Activated CD4-positive, alpha-beta T cell treated with anti-CD3 and anti-CD28 coated beads for 48 hours (primary cell): ENCODE measurements around the gene TRPT1.

Experiments used
- DNase-seq: peaks from one replicate; pipeline ENCODE4 v3.0.0-alpha.2; 2020

The TRPT1 gene

DNA sequence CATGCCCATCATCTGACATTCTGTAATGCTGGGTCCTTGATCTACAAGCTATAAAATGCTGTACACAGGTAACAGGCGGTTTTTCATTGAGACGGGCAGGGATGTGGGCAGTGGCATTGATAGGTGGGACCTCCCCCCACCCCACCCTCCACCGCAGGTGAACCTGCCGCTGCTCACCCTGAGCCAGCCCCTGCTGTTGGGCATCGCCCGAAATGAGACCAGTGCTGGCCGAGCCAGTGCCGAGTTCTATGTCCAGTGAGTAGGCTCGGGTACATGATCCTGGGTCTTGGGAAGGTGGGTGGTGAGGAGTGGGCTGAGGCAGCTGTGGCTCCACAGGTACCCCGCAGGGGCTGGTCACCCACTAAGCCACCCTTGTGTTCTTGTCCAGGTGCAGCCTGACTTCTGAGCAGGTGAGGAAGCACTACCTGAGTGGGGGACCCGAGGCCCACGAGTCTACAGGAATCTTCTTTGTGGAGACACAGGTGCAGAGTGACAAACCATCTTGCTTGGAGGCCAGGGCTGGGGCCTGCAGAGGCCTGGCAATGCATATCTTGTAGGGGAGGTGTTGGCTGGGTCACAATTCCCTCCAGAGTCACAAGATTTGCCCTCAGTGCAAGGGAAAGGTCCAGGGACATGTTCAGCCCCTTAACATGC, 3.2 kb upstream of the TRPT1 start:
- no peak for DNase-seq

DNA sequence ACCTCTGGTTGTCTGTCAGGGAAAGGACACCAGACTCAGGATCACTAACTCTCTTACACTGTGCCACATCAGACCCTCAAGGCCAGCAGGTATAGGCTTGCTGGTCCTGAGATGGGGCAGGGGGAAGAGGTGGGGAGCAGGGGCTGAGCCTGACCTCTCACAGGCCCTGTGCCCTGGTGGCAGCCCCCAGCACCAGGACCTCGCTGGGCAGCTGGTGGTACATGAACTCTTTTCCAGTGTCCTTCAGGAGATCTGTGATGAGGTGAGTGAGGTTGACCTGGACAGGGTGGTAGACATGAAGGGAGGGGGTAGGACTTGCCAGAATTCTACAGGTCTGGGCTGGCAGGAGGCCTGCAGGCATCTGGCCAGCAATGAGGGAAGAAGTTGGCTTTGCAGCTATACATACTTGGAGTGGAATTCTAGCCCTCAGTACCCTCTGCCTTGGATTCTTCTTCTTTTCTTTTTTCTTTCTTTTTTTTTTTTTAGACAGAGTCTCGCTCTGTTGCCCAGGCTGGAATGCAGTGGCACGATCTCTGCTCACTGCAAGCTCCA, 1.5 kb upstream of the TRPT1 start:
- DNase-seq: no peak

DNA sequence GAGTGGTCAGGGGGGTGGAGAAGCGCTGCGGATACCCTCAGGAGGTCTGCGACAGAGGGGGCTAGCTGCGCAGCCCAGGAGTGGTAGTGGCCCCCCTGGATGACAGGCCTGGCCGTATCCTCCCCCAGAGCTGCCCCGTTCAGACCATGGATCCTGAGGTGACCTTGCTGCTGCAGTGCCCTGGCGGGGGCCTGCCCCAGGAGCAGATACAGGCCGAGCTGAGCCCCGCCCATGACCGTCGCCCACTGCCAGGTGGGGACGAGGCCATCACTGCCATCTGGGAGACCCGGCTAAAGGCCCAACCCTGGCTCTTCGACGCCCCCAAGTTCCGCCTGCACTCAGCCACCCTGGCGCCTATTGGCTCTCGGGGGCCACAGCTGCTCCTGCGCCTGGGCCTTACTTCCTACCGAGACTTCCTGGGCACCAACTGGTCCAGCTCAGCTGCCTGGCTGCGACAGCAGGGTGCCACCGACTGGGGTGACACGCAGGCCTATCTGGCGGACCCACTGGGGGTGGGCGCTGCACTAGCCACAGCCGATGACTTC, 593 bp upstream of the TRPT1 start:
- DNase-seq: peak; percentile 70

DNA sequence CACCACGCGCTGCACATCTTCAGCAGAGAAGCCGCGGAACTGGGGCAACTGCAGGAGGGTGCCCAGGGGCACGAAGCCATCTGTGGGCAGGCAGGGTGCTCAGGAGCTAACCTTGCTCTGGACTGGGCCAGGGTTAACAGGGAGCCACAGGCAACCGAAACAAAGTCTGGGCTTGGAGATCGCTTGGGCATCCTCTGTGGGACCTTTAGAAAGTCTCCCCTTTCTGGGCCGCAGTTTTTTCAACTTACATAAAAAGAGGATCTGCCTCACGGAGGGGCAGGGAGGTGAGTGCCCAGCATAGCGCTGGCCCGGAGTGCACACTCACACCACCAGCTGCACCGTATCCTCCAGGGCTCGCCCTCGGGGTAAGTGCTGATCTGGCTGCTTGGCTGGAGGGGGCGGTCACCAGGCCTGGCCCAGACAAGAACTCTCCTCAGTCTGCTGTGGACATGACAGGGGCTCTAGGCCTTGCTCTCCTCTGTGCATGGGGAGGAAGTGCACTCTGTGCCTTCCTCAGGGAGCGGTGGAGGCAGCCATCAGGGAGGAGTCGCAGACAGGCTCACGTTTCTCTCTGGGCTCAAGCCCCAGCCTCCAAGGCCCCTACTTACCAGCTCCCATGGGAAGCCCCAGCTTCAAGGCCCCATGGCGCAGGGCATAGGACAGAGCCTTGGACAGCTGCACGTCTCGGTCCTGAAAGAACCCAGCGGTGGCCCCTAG, 937 bp downstream of the TRPT1 start:
- DNase-seq: peak; percentile 28

DNA sequence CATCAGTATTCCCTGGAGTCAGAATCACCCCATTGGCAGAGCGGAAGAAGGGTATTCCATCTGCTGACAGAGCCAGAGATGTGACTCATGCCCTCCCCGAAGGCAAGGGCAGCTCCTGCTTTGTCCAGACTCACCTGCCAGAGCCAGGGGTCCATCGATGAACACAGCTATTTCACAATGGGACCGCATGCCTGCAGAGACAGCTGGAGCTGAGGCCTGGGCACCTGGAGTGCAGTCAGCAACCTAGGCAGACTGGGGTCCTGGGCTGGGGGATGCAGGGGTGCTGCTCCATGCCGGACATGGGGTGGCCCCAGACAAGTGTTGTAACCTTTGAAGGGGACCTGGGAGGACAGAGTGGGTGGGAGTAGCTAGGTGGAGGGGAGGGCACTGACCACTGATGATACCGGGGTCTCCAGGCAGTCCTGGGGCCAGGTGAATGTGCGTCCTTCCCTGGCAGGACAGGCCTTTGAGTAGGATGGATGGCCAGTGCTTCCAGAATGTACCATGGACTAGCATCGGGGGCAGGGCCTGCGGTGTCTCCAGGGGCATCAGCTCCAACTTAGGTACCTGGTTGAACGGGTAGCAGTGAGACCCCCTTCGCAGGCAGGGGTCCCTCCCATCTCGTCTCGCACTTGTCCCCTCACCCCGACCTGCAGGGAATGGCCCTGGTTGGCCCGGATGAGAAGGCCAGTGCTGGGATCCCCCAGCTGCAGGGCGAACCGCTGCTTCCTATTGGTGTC, 1.7 kb downstream of the TRPT1 start:
- no peak for DNase-seq

DNA sequence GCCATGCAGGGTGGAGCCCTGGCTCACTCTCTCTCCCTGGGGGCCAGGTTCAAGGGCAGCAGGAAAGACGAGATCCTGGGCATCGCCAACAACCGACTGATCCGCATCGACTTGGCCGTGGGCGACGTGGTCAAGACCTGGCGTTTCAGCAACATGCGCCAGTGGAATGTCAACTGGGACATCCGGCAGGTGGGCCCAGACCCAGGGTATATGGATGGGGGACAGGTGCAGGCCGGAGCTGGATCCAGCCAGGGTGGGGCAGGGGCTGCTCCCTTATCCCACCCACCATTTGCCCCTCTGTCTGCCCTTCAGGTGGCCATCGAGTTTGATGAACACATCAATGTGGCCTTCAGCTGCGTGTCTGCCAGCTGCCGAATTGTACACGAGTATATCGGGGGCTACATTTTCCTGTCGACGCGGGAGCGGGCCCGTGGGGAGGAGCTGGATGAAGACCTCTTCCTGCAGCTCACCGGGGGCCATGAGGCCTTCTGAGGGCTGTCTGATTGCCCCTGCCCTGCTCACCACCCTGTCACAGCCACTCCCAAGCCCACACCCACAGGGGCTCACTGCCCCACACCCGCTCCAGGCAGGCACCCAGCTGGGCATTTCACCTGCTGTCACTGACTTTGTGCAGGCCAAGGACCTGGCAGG, 2.9 kb downstream of the TRPT1 start:
- DNase-seq: no peak

DNA sequence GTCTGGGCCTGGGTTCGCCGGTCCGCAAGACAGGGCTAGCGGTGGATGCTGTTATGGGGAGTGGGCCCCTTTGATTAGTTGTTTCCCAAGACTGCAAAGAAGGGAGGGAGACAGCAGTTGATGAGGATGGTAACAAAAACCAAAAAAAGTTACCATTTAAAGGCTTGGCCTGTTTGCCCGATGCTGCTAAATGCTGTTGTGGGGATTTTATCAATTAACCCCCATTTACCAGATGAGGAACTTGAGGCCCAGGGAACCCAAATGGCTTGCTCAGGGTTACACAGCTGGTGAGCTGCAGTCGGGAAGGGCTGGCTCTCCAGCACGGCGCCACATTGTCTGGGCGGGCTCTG, 3.4 kb downstream of the TRPT1 start:
- no peak for DNase-seq

DNA sequence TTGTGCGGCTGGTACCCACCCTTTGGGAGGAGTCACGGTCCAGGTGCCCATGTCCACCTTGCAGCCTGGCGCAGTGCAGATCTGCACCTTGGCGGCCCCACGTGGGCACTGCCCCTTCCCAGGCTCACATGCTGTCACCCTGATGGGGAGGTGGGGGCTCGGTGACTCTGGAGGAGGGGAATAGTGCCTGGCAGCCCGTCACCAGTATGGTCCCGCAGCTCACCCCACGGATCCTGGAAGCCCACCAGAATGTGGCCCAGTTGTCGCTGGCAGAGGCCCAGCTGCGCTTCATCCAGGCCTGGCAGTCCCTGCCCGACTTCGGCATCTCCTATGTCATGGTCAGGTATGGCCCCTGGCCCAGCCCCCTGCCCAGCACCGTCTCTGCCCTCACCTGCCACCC, 5.2 kb downstream of the TRPT1 start:
- no peak for DNase-seq

DNA sequence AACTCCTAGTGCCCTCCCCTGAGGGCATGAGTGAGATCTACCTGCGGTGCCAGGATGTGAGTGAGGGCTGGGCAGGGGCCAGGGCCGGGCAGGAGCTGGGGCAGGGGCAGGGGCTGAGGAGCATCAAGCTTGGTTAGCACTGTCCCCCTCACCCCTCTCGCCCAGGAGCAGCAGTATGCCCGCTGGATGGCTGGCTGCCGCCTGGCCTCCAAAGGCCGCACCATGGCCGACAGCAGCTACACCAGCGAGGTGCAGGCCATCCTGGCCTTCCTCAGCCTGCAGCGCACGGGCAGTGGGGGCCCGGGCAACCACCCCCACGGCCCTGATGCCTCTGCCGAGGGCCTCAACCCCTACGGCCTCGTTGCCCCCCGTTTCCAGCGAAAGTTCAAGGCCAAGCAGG, 5.7 kb downstream of the TRPT1 start:
- DNase-seq: no peak

DNA sequence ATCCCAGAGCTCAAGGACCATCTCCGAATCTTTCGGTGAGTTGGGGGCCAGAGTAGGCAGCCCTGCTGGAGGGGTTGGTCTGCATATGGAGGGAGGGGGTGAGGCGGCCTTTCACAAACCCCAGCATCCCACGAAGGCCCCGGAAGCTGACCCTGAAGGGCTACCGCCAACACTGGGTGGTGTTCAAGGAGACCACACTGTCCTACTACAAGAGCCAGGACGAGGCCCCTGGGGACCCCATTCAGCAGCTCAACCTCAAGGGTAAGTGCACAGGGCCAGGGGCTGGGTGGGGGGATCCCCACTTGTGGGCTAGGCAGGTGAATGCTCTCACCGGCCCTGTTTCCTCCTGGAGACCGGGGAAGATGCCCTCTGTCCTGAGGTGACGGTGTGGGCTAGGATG, 6.2 kb downstream of the TRPT1 start:
- DNase-seq: no peak

DNA sequence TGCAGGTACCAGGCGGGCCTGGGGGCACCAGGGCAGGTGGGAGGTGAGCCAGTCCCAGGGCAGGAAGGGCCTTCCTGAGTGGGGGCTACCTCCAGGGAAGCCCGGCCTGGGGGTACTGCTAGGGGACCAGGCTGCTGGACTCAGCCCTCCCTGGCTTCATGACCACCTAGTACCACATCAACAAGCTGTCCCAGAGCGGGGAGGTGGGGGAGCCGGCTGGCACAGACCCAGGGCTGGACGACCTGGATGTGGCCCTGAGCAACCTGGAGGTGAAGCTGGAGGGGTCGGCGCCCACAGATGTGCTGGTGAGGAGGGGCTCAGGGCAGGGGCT, 6.7 kb downstream of the TRPT1 start:
- no peak for DNase-seq

DNA sequence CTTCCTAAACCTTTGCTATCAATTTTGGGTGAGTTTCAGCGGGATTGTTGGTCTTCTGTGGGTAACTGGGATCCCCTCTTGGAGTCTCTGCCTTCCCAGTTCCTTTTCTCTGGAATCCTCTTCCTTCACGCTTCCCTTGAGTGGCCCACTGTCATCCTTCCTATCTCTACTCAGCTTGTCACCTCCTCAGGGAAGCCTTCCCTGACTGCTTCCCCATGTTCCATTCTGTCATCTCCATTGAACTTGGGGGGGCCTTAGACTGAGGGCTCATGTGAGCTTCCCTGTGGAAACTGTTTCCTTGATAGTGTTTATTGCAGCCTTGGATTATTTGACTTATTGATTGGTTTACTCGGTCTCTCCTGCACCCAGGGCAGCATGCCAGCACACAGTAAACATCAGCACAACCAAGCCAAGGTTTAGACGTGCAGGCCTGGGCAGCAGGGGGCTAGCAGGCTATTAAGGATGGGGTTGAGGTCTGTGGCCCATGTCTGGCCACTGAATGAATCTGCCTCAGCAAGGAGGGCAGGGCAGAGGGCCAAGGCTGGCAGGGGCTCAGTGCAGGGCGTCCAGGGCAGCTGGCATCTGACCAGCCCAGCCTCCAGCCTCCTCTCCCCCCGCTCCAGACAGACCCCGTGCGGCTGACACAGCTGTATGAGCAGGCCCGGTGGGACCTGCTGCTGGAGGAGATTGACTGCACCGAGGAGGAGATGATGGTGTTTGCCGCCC, 7.2 kb downstream of the TRPT1 start:
- DNase-seq: no peak

DNA sequence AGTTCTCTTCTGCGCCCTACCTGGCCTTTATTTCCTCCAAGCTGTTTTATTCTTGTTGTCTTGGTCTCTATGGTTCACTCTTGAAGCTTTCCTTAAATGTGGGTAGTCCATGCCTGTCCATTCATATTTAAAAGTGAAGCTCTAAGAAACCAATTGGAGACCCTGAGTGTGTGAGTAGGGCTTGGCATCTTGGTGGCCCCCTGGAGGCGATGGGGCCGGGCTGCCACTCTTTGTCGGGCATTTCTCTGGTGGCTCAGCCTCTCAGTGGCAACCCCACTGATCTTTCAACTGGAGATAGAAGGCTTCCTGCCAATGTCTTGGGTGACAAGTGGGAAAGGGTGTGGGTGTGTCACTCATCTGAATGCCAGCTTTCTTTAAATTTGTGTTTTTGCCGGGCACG, 9.1 kb downstream of the TRPT1 start:
- DNase-seq: no peak

DNA sequence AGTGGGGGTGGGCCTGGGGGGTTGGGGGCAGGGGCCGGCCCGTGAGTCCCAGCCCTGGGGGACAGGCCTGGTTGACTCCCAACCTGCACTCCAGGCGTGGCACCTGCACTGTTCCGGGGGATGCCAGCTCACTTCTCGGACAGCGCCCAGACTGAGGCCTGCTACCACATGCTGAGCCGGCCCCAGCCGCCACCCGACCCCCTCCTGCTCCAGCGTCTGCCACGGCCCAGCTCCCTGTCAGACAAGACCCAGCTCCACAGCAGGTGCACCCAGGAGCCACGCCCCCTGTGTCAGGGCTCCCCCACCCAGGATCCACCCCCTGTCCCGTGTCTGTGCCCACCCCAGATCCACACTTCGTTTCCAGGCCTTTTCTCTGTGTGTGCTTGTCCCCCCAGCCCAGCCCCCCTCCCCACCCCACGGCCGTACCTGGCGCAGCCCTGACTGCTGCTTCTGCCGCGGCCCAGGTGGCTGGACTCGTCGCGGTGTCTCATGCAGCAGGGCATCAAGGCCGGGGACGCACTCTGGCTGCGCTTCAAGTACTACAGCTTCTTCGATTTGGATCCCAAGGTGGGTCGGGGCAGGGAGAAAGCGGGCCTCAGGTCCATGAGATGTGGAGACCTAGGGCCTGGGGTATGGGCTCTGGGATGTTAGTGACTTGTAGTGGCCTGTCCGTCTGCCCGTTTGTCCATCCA, 14.7 kb downstream of the TRPT1 start:
- no peak for DNase-seq

DNA sequence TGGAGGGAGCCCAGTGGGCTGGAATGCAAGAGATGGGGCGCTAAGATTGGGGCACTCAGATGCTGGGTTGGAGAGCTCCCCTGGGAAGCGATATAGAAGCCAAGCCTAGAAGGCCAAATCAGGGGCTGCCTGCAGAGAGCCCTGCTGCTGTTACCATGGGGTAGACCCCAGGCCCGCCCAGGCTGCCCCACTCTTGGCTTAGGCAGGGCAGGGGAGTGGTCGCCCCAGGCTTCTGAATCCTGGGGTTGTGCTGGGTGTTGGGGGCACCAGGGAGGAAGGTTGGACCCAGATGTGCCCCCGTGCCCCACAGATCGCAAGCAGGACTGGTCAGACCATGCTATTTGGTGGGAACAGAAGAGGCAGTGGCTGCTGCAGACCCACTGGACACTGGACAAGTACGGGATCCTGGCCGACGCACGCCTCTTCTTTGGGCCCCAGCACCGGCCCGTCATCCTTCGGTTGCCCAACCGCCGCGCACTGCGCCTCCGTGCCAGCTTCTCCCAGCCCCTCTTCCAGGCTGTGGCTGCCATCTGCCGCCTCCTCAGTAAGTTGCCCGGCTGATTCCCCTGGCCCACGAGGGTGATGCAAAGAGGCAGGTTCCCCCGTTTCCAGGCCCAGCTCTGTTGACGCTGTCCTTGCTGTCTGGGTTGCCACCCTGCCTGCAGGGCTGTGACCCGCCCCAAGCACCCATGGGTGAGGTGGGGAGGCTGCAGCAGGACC, 15.5 kb downstream of the TRPT1 start:
- no peak for DNase-seq

DNA sequence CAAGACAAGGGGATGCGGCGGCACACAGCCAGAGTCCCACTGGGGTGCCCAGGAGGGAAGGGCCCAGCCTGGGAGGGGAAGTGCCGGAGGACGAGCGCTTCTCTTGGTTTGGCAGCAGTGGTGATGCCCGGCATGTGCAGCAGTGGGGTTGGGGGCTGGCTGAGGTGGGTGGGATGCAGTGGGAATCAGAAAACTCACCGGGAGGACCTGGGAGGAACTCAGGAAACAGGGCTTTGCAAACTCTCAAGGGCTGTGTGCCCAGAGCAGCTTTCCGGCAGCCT, 16.5 kb downstream of the TRPT1 start:
- DNase-seq: no peak

DNA sequence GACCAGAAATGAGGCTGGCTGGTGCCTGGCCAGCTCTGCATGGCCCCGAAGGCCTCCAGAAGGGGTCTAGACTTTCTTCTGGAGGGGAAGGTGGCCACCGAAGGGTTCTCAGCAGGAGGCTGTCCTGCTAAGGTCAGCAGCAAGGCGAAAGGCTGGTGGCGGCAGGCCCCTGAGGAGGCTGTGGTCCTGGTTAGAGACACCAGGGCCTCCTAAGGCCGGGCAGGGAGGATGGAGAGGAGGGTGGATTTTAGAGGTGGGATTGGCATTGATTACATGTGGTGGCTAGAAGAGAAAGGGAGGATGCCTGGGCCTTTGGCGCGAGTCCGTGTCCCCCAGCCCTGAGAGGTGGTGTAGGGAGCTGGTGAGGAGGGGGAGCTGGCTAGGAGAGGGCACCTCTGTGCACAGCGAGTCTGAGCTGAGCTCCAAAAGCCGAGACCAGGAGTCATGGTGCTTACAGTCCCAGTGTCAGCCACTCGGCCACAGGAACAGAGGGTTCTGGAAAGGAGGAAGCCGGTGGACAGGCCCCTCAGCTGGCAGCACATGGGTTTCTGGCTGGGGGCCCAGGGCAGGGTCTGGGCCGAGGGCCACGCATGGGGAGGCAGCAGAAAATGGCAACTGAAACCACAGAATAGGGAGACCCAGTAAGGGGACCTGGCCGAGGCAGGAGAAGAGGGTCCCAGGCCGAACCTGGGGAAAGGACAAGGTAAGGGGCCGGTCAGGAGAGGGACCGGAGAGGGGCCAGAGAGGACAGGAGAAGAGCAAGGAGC, 17.0 kb downstream of the TRPT1 start:
- DNase-seq: no peak

DNA sequence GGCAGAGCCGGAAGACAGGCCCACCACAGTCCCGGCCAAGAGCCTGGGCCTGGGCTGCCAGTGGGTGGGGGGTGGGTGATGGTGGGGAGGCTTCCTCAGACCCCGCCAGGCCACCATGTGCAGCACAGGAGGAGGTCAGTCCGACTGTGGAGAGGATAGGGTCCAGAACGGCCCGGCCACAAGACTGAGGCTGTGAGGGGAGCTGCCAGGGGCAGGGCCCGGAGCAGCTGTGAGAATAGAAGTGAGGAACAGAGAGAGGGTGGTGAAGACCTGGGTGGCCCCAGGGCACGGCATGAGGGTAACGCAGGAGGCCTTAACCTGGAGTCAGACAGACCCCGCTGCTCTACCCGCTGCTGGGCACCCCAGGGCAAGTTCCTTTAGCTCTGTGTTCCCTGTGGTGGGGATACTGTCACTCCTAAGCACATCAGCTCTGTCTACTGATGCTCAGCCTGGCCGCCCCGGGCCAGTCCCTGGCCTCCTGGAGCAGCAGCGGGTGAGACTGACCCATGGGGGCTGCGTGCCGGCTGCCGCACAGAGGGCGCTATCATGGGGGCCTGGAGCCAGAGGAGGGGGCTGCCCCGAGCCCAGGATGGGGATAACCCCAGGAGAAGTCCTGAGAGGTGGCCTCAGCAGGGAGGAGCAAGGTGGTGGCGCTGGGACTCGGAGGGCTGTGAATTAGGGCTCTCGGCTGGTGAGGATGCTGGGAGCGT, 17.7 kb downstream of the TRPT1 start:
- DNase-seq: no peak

DNA sequence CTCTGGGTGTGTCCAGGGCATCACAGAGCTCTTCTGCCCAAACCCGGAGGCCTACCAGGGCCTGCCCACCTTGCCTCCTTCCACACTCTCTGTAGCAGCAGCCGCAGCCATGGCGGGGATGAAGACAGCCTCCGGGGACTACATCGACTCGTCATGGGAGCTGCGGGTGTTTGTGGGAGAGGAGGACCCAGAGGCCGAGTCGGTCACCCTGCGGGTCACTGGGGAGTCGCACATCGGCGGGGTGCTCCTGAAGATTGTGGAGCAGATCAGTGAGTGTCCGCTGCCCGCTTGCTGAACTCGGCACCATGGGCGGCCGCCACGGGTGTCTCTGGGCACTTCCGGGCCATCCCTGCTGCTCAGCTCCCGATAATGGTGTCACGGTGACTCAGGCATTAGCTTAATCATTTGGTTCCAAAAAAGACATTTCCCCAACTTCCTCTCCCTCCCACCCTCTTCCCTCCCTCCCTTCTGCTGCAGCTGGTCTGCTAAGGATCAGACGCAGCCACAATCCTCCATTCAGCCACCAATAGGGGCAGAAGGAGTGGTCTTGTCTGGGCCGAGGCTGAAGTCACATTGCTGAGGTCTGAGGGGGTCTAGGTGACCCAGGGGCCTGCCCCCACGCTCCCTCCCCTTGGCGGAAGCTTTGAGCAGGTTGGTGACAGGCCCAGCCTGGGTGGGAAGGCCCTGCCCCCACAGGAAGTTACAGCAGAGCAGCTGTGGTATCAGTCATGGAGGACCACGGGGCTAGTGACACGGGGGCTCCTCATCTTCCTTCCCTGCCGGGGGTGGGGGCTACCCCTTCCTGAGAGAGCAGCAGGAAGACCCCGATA, 18.5 kb downstream of the TRPT1 start:
- DNase-seq: peak; percentile 90
